ENCODE data around the gene NOP16.

Gene NOP16

GRCh38 chr5:176392526-176392925, 4.1 kb upstream of the NOP16 start:
- no peak for TF ChIP-seq POLR2A (IDR thresholded peaks at IDR 0.05; ENCODE audit: low read depth, low read length)
- no peak for TF ChIP-seq POLR2AphosphoS5 (IDR thresholded peaks at IDR 0.05; ENCODE audit: low read depth, low read length)
- no peak for TF ChIP-seq TAF1 (IDR thresholded peaks at IDR 0.05; ENCODE audit: borderline replicate concordance, low read depth, low read length)
- no peak for DNase-seq (ENCODE audit: insufficient read length)
- no peak for FAIRE-seq

GRCh38 chr5:176391999-176392398, 3.6 kb upstream of the NOP16 start:
- FAIRE-seq (no peak), DNase-seq (ENCODE audit: insufficient read length) (no peak)
- TF ChIP-seq POLR2AphosphoS5 (IDR thresholded peaks at IDR 0.05; ENCODE audit: low read depth, low read length) (no peak), TAF1 (IDR thresholded peaks at IDR 0.05; ENCODE audit: borderline replicate concordance, low read depth, low read length) (no peak), POLR2A (IDR thresholded peaks at IDR 0.05; ENCODE audit: low read depth, low read length) (no peak)

- 0 out of 2 replicates have a peak, but pooled peaks have one; percentile 2 for TF ChIP-seq POLR2A (IDR thresholded peaks at IDR 0.05; ENCODE audit: low read depth, low read length)
- no peak for TF ChIP-seq POLR2AphosphoS5 (IDR thresholded peaks at IDR 0.05; ENCODE audit: low read depth, low read length)
- FAIRE-seq (no peak), DNase-seq (ENCODE audit: insufficient read length) (no peak)
These were observed 3.1 kb upstream of the NOP16 start for GRCh38 chr5:176391479-176391878.

GRCh38 chr5:176389135-176390123, 1.0 kb upstream of the NOP16 start:
- peak; percentile 87 for TF ChIP-seq POLR2AphosphoS5 (IDR thresholded peaks at IDR 0.05; ENCODE audit: low read depth, low read length)
- TF ChIP-seq POLR2A (IDR thresholded peaks at IDR 0.05; ENCODE audit: low read depth, low read length): peak; percentile 76
- TF ChIP-seq TAF1 (IDR thresholded peaks at IDR 0.05; ENCODE audit: borderline replicate concordance, low read depth, low read length): peak; percentile 49; the same call in 1 of the 2 replicates
- DNase-seq (ENCODE audit: insufficient read length) (no peak), FAIRE-seq (no peak)

GRCh38 chr5:176388003-176388443, 375 bp downstream of the NOP16 start:
- DNase-seq (ENCODE audit: insufficient read length): no peak
- TF ChIP-seq POLR2A (IDR thresholded peaks at IDR 0.05; ENCODE audit: low read depth, low read length): no peak
- no peak for TF ChIP-seq TAF1 (IDR thresholded peaks at IDR 0.05; ENCODE audit: borderline replicate concordance, low read depth, low read length)
- TF ChIP-seq POLR2AphosphoS5 (IDR thresholded peaks at IDR 0.05; ENCODE audit: low read depth, low read length): no peak; the same call in 1 of the 2 replicates
- FAIRE-seq: peak; percentile 38

- DNase-seq (ENCODE audit: insufficient read length): no peak
- TF ChIP-seq POLR2A (IDR thresholded peaks at IDR 0.05; ENCODE audit: low read depth, low read length): no peak
- no peak for TF ChIP-seq POLR2AphosphoS5 (IDR thresholded peaks at IDR 0.05; ENCODE audit: low read depth, low read length)
- TF ChIP-seq TAF1 (IDR thresholded peaks at IDR 0.05; ENCODE audit: borderline replicate concordance, low read depth, low read length): no peak
- peak; percentile 36 for FAIRE-seq
These were observed 943 bp downstream of the NOP16 start for GRCh38 chr5:176387384-176387925.

GRCh38 chr5:176386491-176386890, 1.9 kb downstream of the NOP16 start:
- no peak for TF ChIP-seq POLR2A (IDR thresholded peaks at IDR 0.05; ENCODE audit: low read depth, low read length)
- TF ChIP-seq POLR2AphosphoS5 (IDR thresholded peaks at IDR 0.05; ENCODE audit: low read depth, low read length): no peak
- no peak for TF ChIP-seq TAF1 (IDR thresholded peaks at IDR 0.05; ENCODE audit: borderline replicate concordance, low read depth, low read length)
- no peak for DNase-seq (ENCODE audit: insufficient read length)
- FAIRE-seq: no peak

GRCh38 chr5:176384991-176385390, 3.4 kb downstream of the NOP16 start:
- FAIRE-seq: no peak
- no peak for DNase-seq (ENCODE audit: insufficient read length)
- no peak for TF ChIP-seq TAF1 (IDR thresholded peaks at IDR 0.05; ENCODE audit: borderline replicate concordance, low read depth, low read length)

GRCh38 chr5:176384366-176384930, 4.0 kb downstream of the NOP16 start:
- DNase-seq (ENCODE audit: insufficient read length) (no peak), FAIRE-seq (no peak)
- no peak for TF ChIP-seq TAF1 (IDR thresholded peaks at IDR 0.05; ENCODE audit: borderline replicate concordance, low read depth, low read length)
- no peak for TF ChIP-seq POLR2A (IDR thresholded peaks at IDR 0.05; ENCODE audit: low read depth, low read length)
- no peak for TF ChIP-seq POLR2AphosphoS5 (IDR thresholded peaks at IDR 0.05; ENCODE audit: low read depth, low read length)

GRCh38 chr5:176383961-176384360, 4.4 kb downstream of the NOP16 start:
- TF ChIP-seq POLR2A (IDR thresholded peaks at IDR 0.05; ENCODE audit: low read depth, low read length) (no peak), TAF1 (IDR thresholded peaks at IDR 0.05; ENCODE audit: borderline replicate concordance, low read depth, low read length) (no peak), POLR2AphosphoS5 (IDR thresholded peaks at IDR 0.05; ENCODE audit: low read depth, low read length) (no peak)
- FAIRE-seq (no peak), DNase-seq (ENCODE audit: insufficient read length) (no peak)

- TF ChIP-seq POLR2A (IDR thresholded peaks at IDR 0.05; ENCODE audit: low read depth, low read length) (no peak; the same call in 1 of the 2 replicates), TAF1 (IDR thresholded peaks at IDR 0.05; ENCODE audit: borderline replicate concordance, low read depth, low read length) (no peak), POLR2AphosphoS5 (IDR thresholded peaks at IDR 0.05; ENCODE audit: low read depth, low read length) (peak; percentile 62; the same call in 1 of the 2 replicates)
- FAIRE-seq (no peak), DNase-seq (ENCODE audit: insufficient read length) (no peak)
These were observed 5.0 kb downstream of the NOP16 start for GRCh38 chr5:176383248-176383905.
